Stimulated activated CD8-positive, alpha-beta memory T cell treated with anti-CD3 and anti-CD28 coated beads, Interleukin-4, amount 100 ng/mL, for 24 hours (primary cell): ENCODE data around the gene SUMO4.
A peak's percentile ranks its signal among the peaks of the same experiment; 100 is the strongest.
"Not testable (repeated sequence)": the region's sequence is repeated elsewhere in the genome, so short reads cannot be mapped to it uniquely, and the experiment has no call there.

Source experiments
- DNase-seq: peaks from one replicate; pipeline ENCODE4 v3.0.0-alpha.2; 2020; ENCODE audit warnings: low read depth

Gene SUMO4

DNA sequence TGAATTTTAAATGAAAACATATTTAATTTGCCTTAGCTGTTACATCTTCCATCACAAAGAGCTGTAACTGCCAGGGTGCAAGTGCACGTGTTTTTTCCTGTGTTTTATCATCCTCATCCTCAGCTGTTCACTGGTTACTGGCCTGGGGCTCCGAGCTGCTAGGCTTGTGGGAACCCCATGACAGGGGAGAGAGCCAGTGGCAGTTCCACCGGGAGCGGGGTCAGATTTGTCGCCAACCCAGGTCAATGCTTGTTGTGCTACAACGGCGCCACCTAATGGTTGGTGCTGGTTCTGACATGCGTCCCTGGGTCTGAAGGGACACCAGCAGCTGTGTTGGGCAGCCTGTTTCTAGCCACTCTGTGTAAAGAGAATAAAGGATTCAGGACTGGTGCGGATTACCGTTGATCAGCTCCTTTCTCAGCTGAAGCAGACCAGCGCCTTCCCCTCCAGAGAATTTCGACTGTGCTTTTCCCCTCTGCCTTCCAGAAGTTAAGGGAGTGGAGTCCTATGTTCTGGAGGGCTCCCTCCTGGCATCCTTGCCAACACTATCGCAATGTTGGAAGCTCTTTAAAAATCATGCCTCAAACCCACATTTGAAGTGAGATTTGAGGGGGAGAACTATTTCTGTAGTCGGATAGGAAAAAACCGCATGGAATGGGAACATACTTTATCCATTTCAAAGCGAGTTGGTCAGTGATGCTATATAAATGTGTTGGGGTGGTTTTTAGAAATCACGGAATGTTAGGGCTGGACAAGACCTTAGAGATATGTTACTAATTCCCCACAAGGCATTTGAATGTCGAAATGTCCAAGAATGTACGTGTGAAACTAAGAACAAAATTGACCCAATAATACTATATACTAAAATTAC, 32.1 kb downstream of the SUMO4 start:
- peak; percentile 82 for DNase-seq

DNA sequence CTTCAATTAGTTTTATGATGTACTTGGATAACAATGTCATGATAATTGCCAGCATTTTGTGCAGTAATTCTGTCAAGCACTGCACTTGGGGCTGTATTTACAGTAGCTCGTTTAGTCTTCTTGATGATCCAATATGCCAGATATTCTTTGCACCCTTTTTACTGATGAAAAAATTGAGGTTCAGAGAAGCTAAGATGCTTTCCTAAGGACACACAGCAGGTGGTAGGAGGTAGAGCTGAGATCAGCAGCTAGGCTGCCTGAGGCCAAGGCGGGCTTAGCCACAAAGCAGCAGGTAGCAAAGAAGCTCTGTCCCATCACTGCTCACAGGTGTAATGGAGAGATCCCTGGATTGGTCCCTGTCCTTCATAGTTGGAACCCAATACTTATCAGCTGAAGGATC, 33.3 kb downstream of the SUMO4 start:
- no peak for DNase-seq

DNA sequence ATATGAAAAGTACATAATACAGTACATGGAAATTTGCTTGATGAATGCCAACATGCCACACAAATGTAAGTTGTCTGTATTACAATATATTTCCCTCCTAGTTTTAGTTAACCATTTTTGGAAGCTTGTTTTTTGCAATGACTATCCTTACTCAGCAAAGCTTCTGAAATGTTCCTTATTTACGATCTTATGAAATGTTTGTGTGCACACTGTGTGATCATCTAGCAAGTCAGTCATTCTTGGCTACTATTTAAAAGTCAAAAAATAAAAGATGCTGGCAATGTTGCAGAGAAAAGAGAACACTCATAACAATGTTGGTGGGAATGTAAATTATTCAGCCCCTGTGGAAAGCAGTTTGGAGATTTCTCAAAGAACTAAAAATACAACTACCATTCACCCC, 33.8 kb downstream of the SUMO4 start:
- no peak for DNase-seq

DNA sequence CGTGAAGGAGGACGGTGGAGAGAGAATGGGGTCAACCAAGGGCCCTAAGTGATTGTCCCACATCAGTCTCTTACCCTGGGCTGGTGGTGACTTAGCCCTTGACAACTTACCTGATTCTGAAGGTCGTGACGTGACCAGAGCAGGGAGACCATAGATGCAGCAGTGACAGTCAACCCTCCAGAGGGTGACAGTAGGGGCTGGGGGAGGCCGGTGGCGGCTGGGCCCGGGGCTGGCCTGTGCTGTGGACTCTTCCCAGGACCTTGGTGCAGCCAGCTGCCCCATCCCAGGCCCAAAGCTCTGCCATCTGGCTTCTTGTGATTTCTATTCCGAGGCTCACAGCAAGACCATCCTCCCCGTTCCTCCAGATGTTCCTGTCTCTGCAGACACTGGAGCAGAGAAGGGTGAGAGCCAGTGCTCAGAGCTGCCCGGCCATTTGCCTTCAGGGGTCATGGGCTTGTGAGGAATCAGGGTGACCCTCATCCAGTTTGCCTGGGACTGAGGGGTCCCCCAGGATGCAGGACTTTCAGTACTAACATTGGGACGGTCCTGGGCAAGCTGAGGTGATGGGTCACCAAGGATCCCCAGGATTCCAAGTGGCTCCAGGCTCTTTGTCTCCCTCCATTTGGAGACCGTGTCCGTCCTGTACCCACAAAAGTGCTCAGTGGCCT, 36.0 kb downstream of the SUMO4 start:
- DNase-seq = no peak

DNA sequence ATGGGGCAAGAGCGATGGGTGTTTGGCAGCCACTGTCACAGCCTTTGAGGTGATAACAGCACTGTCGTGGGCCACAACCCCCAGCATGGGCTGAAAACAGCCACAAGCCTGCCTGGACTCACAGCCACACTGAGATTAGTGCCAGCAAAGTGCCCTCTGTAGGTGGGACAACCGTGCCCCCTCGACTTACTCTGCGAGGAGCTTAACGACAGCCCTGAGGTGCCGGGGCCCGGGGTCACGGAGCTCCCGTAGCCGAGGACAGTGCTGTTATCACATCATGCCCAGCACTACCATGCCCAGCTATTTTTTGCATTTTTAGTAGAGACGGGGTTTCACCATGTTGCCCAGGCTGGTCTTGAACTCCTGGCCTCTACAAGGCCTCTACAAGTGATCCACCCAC, 36.6 kb downstream of the SUMO4 start:
- no peak for DNase-seq

DNA sequence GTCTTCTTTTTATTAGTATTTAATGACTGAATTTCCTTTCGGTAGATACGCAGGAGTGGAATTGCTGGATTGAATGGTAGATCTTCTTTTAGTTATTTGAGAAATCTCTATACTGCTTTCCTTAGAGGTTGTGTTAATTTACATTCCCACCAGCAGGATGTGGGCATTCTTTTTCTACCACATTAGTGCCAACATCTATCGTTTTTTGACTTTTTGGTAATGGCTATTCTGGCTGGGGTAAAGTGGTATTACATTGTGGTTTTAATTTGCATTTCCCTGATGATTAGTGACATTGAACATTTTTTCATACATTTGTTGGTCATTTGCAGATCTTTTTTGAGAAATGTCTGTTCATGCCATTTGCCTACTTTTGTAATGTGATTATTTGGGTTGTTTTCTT, 37.1 kb downstream of the SUMO4 start:
- DNase-seq = no peak

DNA sequence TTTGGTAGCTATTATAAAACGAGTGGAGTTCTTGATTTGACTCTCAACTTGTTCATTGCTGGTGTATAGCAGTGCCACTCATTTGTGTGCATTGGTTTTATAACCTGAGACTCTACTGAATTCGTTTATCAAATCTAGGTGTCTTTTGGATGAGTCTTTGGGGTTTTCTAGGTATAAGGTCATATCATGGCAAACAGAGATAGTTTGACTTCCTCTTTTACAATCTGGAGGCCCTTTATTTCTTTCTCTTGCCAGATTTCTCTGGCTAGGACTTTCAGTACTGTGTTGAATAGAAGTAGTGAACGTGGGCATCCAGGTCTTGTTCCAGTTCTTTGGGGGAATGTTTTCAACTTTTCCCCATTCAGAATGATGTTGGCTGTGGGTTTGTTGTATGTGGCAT, 38.8 kb downstream of the SUMO4 start:
- no peak for DNase-seq

DNA sequence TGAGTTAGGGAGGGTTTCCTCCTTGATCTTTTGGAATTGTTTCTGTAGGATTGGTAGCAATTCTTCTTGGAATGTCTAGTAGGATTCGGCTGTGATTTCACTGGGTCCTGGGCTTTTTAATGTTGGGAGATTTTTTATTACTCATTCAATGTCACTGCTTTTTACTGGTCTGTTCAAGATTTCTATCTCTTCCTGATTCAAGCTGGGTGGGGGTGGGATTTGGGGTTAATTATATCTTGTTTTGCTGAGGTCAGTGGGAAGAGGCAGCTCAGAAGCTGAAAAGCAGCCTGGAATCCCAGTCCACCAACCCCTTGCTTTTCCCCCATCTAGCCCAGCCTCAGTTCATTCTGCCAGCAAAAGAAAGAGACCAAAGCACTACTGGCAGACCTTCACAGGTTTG, 39.6 kb downstream of the SUMO4 start:
- no peak for DNase-seq

DNA sequence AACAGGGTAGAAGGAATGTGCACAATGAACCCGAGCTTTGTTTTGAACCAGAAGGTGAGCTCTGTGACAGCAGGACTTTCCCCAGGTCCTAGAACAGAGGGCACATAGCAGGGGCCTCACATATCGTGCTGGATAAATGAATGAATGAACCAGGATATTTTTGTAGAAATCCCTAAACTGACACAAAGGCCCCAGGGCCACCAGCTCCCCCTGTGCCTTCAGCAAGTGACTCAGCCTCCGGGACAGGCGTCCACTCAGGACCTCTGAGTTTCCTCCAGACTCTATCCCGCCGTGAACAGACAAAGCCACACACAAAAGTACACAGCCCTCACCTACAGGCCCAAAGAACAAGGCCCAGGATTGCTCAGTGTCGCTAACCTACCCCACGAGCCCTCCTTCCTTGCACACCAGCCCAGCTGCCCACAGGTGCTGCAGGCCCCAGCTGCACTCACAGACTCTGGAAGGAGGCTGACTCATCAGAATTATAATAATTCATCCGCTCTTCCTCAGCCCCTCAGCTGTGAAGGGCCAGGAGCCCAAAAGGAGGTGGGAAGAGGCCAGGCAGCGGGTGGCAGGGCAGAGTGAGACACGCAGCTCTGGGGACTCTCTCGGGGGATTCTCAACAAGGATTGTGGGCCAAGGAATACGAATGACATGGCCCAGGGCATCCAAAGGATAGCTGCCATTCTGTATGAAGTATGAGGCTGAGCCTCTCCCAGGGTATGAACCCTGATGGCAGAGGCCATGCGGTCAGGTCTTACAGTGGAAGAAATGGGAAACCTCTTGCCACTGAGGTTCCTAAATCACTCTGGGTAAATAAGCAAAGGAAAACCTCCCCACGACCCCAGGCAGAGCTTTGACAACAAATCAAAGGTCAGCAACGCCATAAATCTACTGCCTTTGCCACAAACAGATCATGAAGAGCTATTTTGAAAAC, 40.9 kb downstream of the SUMO4 start:
- no peak for DNase-seq

DNA sequence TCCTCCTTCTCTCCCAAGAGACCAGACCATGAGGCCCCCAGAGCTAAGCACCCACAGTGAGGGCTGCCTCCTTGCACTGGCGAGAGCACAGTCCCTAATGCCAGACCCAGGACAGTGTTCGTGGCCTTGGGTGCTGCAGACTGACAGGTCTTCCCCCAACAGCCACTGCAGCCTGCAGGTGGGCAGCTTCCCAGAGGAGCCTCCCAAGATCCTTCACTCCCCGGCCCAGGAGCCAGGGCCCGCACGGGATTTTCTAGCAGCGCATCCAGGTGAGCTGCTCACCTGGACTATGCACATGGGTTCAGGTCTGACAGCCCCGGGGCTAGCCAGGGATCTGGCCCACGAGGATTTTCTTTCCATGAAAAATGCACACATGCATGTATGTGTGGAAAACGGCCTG, 41.7 kb downstream of the SUMO4 start:
- no peak for DNase-seq

DNA sequence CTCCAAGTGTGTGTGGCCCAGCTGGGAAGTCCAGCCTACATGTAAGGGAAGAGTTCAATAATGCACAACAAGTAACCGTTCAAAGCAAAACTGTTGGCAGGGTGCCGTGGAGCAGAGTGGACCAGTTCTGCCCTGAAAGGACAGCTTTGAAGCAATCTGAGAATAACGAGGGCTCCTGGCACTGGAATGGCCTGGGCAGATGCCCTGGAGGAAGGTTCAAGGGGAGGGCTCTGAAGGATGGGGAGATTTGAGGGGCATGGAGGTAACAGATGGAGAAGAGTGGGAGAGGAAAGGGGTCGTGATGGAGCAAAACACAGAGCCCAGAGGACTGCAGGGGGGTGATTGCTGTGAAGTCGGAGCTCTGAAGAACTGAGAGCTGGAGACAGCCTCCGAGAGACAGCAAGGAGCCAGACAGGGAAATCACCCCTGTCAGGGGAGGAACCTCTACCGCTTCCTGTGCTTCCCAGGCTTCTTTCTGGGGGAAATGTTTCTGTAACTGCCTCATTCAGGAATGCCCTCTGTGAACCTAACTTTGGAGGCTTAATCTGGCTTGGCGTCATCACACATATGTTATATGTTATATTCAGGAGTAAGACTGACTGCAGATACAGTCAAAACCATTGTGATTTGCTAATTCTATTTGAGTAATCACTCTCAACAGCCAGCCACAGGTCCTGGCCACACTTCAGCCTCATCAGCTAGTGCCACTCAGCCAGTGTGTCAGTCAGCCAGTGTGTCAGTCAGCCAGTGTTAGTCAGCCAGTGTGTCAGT, 43.5 kb downstream of the SUMO4 start:
- no peak for DNase-seq

DNA sequence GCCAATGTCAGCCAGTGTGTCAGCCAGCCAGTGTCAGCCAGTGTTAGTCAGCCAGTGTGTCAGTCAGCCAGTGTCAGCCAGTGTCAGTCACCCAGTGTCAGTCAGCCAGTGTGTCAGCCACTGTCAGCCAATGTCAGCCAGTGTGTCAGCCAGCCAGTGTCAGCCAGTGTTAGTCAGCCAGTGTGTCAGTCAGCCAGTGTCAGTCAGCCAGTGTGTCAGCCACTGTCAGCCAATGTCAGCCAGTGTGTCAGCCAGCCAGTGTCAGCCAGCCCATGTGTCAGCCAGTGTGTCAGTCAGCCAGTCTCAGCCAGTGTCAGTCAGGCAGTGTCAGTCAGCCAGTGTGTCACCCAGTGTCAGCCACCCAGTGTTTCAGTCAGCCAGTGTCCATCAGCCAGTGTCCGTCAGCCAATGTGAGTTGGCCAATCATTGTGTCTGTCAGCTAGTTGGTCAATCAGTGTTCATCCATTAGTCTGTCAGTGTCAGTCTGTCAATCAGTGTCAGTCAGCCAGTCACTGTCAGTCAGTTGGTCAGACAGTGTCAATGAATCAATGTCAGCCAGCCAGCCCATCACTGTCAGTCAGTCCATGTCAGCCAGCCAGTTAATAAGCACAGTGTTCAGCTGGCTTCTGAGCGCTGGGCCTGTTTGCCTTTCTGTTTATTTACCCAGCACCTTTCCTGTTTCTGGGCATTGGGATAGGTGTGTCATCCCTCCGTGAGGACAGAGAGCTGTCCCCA, 44.5 kb downstream of the SUMO4 start:
- not testable (repeated sequence) for DNase-seq

DNA sequence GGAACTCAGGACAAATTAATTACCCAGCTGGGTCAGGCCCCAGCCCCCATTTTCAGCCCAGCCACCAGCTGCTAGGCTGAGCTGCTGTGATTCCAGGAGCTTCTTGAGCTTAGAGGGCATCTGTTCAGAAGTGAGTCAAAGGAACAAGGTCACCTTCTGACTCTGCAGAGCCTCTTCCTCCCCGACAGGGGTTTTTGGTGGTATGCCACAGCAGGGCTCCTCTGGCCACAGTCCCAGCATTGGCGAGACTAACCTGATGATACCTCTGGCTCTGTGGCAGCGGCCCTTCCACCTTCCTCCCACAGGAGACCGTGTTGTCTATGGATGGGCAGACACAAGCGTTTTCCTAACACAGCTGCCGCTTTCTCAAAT, 45.0 kb downstream of the SUMO4 start:
- DNase-seq = no peak

DNA sequence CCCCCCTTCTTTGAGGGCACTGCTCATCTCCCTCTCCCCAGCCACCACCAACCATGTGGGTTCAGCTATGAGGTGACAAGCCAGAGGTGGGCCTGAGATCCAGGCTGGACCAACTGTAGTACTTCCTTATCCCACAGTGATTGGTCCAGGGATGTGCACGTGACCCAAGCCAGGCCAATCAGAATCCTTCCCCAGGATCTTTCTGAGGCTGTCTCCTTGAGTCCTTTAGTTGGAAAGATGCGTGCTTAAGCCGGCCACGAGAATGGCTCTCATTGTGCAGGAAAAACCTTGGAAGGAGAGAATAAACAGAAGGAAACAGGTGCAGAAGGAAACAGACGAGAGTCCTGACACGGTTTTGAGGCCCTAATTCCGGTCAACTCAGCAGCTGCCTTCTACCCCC, 45.5 kb downstream of the SUMO4 start:
- DNase-seq = no peak

DNA sequence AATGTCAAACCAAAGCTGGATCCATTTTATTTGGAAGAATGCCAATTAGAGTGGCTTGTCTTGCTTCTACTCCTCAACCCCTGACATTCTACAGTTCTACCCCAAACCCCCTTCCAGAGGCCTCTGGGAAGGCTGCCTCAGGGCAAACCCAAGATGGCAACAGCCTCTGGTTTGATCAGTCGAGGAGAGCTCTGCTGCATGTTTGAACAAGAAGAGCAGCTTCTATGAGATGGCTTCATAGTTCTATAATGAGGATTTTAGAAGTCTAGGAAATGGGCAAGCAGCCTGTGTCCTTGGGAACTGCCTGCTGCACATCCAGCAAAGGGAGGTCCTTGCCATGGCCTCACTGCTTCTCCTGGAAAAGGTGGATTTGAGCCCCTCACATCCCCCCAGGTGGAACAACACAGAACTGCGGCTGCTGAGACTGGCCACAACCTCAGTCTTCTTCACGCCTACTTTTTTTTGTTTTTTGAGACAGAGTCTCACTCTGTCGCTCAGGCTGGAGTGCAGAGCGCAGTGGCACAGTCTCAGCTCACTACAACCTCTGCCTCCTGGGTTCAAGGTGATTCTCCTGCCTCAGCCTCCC, 46.8 kb downstream of the SUMO4 start:
- DNase-seq = no peak

DNA sequence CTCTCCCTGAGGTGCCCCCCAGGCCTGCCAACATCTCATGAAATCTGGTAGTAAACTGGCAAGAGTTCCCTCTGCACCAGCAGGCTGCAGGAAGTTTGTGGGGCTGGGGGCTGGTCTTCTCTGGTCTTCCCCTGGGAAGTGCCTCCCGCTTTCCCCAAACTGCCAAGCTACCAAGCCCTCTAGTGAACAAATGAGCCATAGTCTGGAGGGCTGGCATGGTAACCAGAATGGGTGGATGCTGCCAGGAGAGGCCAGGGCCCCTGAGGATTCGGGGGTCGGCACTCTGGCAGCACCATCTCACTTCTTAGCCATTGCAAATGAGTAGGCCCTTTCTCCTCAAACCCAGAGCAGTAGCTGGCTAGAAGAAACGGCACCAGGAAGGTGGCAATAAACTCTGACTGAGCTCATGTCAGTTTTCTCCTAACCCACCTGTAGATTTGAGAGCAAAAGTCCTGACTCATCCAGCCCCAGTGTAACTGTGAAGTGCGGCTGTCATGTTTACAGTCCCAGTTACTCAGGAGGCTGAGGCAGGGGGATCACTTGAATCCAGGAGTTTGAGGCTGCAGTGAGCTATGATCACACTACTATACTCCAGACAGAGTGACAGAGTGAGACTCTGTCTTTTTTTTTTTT, 48.9 kb downstream of the SUMO4 start:
- no peak for DNase-seq

DNA sequence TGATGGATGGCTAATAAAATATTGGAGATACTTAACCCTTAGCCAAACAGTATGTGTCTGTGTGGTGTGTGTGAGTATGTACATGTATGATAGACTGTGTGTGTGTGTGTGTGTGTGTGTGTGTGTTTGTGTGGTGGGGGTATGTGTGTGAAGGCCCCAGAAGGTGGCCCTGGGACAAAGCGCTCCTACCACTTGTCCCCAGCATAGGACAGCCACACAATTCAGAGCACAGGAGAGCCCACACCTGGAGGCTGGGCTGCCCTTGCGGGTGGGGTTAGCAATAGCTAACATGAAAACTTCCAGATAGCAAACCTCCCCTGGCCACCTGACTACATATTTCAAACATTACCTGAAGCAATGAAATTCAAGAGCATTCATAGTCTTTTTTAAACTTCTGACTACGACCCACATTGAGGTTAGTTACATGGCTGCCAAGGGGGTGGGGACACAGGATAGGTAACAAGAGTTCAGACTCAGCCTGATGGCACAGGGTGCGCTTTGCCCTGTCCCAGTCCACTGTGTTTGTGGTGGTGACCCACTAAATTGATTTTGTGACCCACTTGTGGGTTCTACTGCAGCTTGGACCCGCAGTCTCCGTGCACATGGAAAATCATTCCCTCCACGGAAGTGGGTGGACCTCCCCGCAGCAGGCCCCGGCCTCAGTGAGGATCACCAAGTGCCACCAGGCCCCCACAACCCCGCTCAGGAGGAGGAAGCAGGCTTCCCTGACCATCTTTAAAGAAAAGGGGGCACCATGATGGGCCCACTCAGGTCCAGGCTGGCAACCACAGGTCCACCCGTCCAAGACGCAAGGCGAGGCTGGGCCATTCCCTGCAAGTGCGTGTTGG, 50.0 kb downstream of the SUMO4 start:
- no peak for DNase-seq
